Measurements from ENCODE around the gene COL5A1. TPM values are rescaled to one million over a fixed set of nuclear protein-coding genes. Genes with fewer than 3 reads are reported as not detected.

Gene COL5A1
- total RNA-seq, 1 experiment from 2014 or later: not detected

GRCh38 chr9:134676886-134677285 lies 35.3 kb downstream of the COL5A1 start:
- no TSS peak for BruUV-seq (replicated peaks)
- ChIA-PET POLR2A (no interaction called here), CTCF (interaction anchor here (0.6 to 1.3 kb wide), 2 partner anchors 13 to 509 kb away, joined by 4 to 5 read pairs; no protein-coding TSS in a partner anchor)
- TF ChIP-seq CTCF (IDR thresholded peaks at IDR 0.05; ENCODE audit: unreplicated experiment): no peak
- Mint-ChIP-seq H3K36me3 (ENCODE audit: insufficient read depth, unreplicated experiment) (no peaks in the 10 kb centered on the region), H3K9me3 (ENCODE audit: unreplicated experiment) (peaks cover 15% of the 10 kb centered on the region), H3K4me1 (ENCODE audit: insufficient read depth, unreplicated experiment) (peaks cover 14% of the 10 kb centered on the region), H3K27ac (ENCODE audit: low read depth, unreplicated experiment) (no peak overlapping the region), H3K4me3 (ENCODE audit: unreplicated experiment) (no peak overlapping the region), H3K27me3 (ENCODE audit: insufficient read depth, unreplicated experiment) (no peaks in the 10 kb centered on the region)
- DNase-seq (ENCODE audit: unreplicated experiment): no peak
- intact Hi-C loops (cut with micrococcal nuclease): no loop called here

GRCh38 chr9:134677743-134678142 lies 36.1 kb downstream of the COL5A1 start:
- Mint-ChIP-seq H3K4me3 (ENCODE audit: unreplicated experiment) (no peak overlapping the region), H3K27ac (ENCODE audit: low read depth, unreplicated experiment) (no peak overlapping the region), H3K4me1 (ENCODE audit: insufficient read depth, unreplicated experiment) (peaks cover 15% of the 10 kb centered on the region), H3K27me3 (ENCODE audit: insufficient read depth, unreplicated experiment) (no peaks in the 10 kb centered on the region), H3K9me3 (ENCODE audit: unreplicated experiment) (peaks cover 15% of the 10 kb centered on the region), H3K36me3 (ENCODE audit: insufficient read depth, unreplicated experiment) (no peaks in the 10 kb centered on the region)
- intact Hi-C loops (cut with micrococcal nuclease): no loop called here
- TF ChIP-seq CTCF (IDR thresholded peaks at IDR 0.05; ENCODE audit: unreplicated experiment): no peak
- BruUV-seq (replicated peaks): no TSS peak
- DNase-seq (ENCODE audit: unreplicated experiment): no peak
- ChIA-PET CTCF (interaction anchor here (0.6 to 1.3 kb wide), 4 partner anchors 12 to 510 kb away, joined by 3 to 5 read pairs (median 4); no protein-coding TSS in a partner anchor), POLR2A (no interaction called here)

GRCh38 chr9:134678206-134678605 lies 36.6 kb downstream of the COL5A1 start:
- no peak overlapping the region for H3K27ac Mint-ChIP-seq (ENCODE audit: low read depth, unreplicated experiment)
- H3K27me3 Mint-ChIP-seq (ENCODE audit: insufficient read depth, unreplicated experiment): no peaks in the 10 kb centered on the region
- intact Hi-C loops (cut with micrococcal nuclease): no loop called here
- DNase-seq (ENCODE audit: unreplicated experiment): no peak
- TF ChIP-seq CTCF (IDR thresholded peaks at IDR 0.05; ENCODE audit: unreplicated experiment): no peak
- no TSS peak for BruUV-seq (replicated peaks)
- ChIA-PET CTCF (interaction anchor here (0.6 to 1.1 kb wide), 2 partner anchors 16 to 229 kb away, joined by 3 to 4 read pairs; no protein-coding TSS in a partner anchor), POLR2A (no interaction called here)
- H3K4me1 Mint-ChIP-seq (ENCODE audit: insufficient read depth, unreplicated experiment): peaks cover 15% of the 10 kb centered on the region
- H3K9me3 Mint-ChIP-seq (ENCODE audit: unreplicated experiment): peaks cover 15% of the 10 kb centered on the region
- no peak overlapping the region for H3K4me3 Mint-ChIP-seq (ENCODE audit: unreplicated experiment)
- H3K36me3 Mint-ChIP-seq (ENCODE audit: insufficient read depth, unreplicated experiment): no peaks in the 10 kb centered on the region

- no peak overlapping the region for H3K27ac Mint-ChIP-seq (ENCODE audit: low read depth, unreplicated experiment)
- CTCF ChIA-PET: interaction anchor here (1.1 kb wide), 1 partner anchor 229 kb away, joined by 4 read pairs; no protein-coding TSS in a partner anchor
- BruUV-seq (replicated peaks): no TSS peak
- no peaks in the 10 kb centered on the region for H3K36me3 Mint-ChIP-seq (ENCODE audit: insufficient read depth, unreplicated experiment)
- TF ChIP-seq CTCF (IDR thresholded peaks at IDR 0.05; ENCODE audit: unreplicated experiment): no peak
- H3K27me3 Mint-ChIP-seq (ENCODE audit: insufficient read depth, unreplicated experiment): no peaks in the 10 kb centered on the region
- peaks cover 13% of the 10 kb centered on the region for H3K9me3 Mint-ChIP-seq (ENCODE audit: unreplicated experiment)
- no peak overlapping the region for H3K4me3 Mint-ChIP-seq (ENCODE audit: unreplicated experiment)
- intact Hi-C loops (cut with micrococcal nuclease): no loop called here
- no peak for DNase-seq (ENCODE audit: unreplicated experiment)
- H3K4me1 Mint-ChIP-seq (ENCODE audit: insufficient read depth, unreplicated experiment): peaks cover 11% of the 10 kb centered on the region
- POLR2A ChIA-PET: no interaction called here
Observed at GRCh38 chr9:134678666-134679443, 37.3 kb downstream of the COL5A1 start.

Measured in MCF 10A (cell line).